HEK293 (cell line): ENCODE results near the gene PRKAG3.

Source experiments
- CTCF ChIA-PET: fragments of 350-600 bp; formaldehyde crosslinking; extraction: SDS; loops from one replicate; lab custom pipeline; 2021; ENCODE audit warnings: antibody characterized with exemption; lab: Yijun Ruan, JAX
- POLR2A ChIA-PET: fragments of 300-600 bp; formaldehyde crosslinking; extraction: SDS; loops from one replicate; lab custom pipeline; 2020; ENCODE audit warnings: antibody characterized with exemption, inconsistent platforms; lab: Yijun Ruan, JAX
- H3K27ac ChIP-seq: fragments of 200-500 bp; sonication (Bioruptor generic); 2 replicates; pipeline ENCODE4 v1.5.1; 2014; ENCODE audit warnings: low read depth, low read length, control low read depth, inconsistent platforms; ENCODE audit errors: extremely low read depth
- H3K36me3 ChIP-seq, 2 experiments: fragments of 200-500 bp in 1 of 2; sonication (Bioruptor generic) in 1 of 2; 1 replicate in 1 of 2; 2 replicates in 1 of 2; pipeline ENCODE4 v1.5.1; 2014 to 2017; ENCODE audit warnings: inconsistent platforms in 2 of 2, low read length in 2 of 2; ENCODE audit not compliant: control insufficient read depth in 2 of 2, insufficient read depth in 1 of 2
- H3K4me1 ChIP-seq: fragments of 200-500 bp; sonication (Bioruptor generic); 2 replicates; pipeline ENCODE4 v1.5.1; 2014; ENCODE audit warnings: mild to moderate bottlenecking, low read length, inconsistent platforms; ENCODE audit not compliant: control insufficient read depth, insufficient read depth
- H3K4me3 ChIP-seq: 2 replicates; pipeline ENCODE4 v1.5.1; 2011; ENCODE audit warnings: low read depth, mild to moderate bottlenecking, control low read depth, low read length, moderate library complexity
- H3K9me3 ChIP-seq: fragments of 200-500 bp; sonication (Bioruptor generic); 2 replicates; pipeline ENCODE4 v1.5.1; 2014; ENCODE audit warnings: low read depth, low read length, inconsistent platforms; ENCODE audit not compliant: control insufficient read depth, insufficient read depth
- BCL11A ChIP-seq: fragments of 450-650 bp; formaldehyde crosslinking; IDR thresholded peaks from 2 replicates; pipeline ENCODE4 v1.5.1; 2016; ENCODE audit warnings: low read depth, missing biosample characterization, missing genetic modification characterization
- KLF17 ChIP-seq: fragments of 450-650 bp; formaldehyde crosslinking; IDR thresholded peaks from 2 replicates; pipeline ENCODE4 v1.5.1; 2016; ENCODE audit warnings: missing biosample characterization, missing genetic modification characterization
- PATZ1 ChIP-seq: fragments of 450-650 bp; formaldehyde crosslinking; IDR thresholded peaks from 2 replicates; pipeline ENCODE4 v1.5.1; 2016; ENCODE audit warnings: missing biosample characterization, missing genetic modification characterization
- SCRT1 ChIP-seq: fragments of 450-650 bp; formaldehyde crosslinking; IDR thresholded peaks from 2 replicates; pipeline ENCODE4 v1.5.1; 2016; ENCODE audit warnings: missing biosample characterization, missing genetic modification characterization, borderline replicate concordance
- TRIM28 ChIP-seq: IDR thresholded peaks from 2 replicates; pipeline ENCODE4 v1.6.1; 2011; ENCODE audit warnings: low read length, control low read depth, borderline replicate concordance
- ZBTB17 ChIP-seq: fragments of 450-650 bp; formaldehyde crosslinking; IDR thresholded peaks from 2 replicates; pipeline ENCODE4 v1.5.1; 2016; ENCODE audit warnings: missing biosample characterization, missing genetic modification characterization
- ZBTB49 ChIP-seq: fragments of 450-650 bp; formaldehyde crosslinking; IDR thresholded peaks from 2 replicates; pipeline ENCODE4 v1.5.1; 2016; ENCODE audit warnings: missing biosample characterization, missing genetic modification characterization, low read depth
- ZBTB6 ChIP-seq: fragments of 450-650 bp; formaldehyde crosslinking; IDR thresholded peaks from 2 replicates; pipeline ENCODE4 v1.5.1; 2017; ENCODE audit warnings: missing biosample characterization, missing genetic modification characterization
- ZBTB8A ChIP-seq: fragments of 450-650 bp; formaldehyde crosslinking; IDR thresholded peaks from 2 replicates; pipeline ENCODE4 v1.5.1; 2016; ENCODE audit warnings: missing biosample characterization, missing genetic modification characterization
- ZFP37 ChIP-seq: fragments of 450-650 bp; formaldehyde crosslinking; IDR thresholded peaks from 2 replicates; pipeline ENCODE4 v1.5.1; 2016; ENCODE audit warnings: missing biosample characterization, missing genetic modification characterization
- ZFP41 ChIP-seq: fragments of 450-650 bp; formaldehyde crosslinking; IDR thresholded peaks from 2 replicates; pipeline ENCODE4 v1.5.1; 2016; ENCODE audit warnings: missing biosample characterization, missing genetic modification characterization, borderline replicate concordance
- ZIC2 ChIP-seq: fragments of 450-650 bp; formaldehyde crosslinking; IDR thresholded peaks from 2 replicates; pipeline ENCODE4 v1.5.1; 2016; ENCODE audit warnings: missing biosample characterization, missing genetic modification characterization
- ZNF133 ChIP-seq: fragments of 450-650 bp; formaldehyde crosslinking; IDR thresholded peaks from 2 replicates; pipeline ENCODE4 v1.5.1; 2016; ENCODE audit warnings: missing biosample characterization, missing genetic modification characterization
- ZNF155 ChIP-seq: fragments of 450-650 bp; formaldehyde crosslinking; IDR thresholded peaks from 2 replicates; pipeline ENCODE4 v1.5.1; 2016; ENCODE audit warnings: missing biosample characterization, missing genetic modification characterization
- ZNF16 ChIP-seq: fragments of 450-650 bp; formaldehyde crosslinking; IDR thresholded peaks from 2 replicates; pipeline ENCODE4 v1.5.1; 2016; ENCODE audit warnings: low read depth, missing biosample characterization, missing genetic modification characterization
- ZNF175 ChIP-seq: fragments of 450-650 bp; formaldehyde crosslinking; IDR thresholded peaks from 2 replicates; pipeline ENCODE4 v1.5.1; 2016; ENCODE audit warnings: missing biosample characterization, missing genetic modification characterization
- ZNF239 ChIP-seq: fragments of 450-650 bp; formaldehyde crosslinking; IDR thresholded peaks from 2 replicates; pipeline ENCODE4 v1.5.1; 2016; ENCODE audit warnings: missing biosample characterization, missing genetic modification characterization
- ZNF26 ChIP-seq: fragments of 450-650 bp; formaldehyde crosslinking; IDR thresholded peaks from 2 replicates; pipeline ENCODE4 v1.5.1; 2016; ENCODE audit warnings: missing biosample characterization, missing genetic modification characterization
- ZNF266 ChIP-seq: fragments of 450-650 bp; formaldehyde crosslinking; IDR thresholded peaks from 2 replicates; pipeline ENCODE4 v1.5.1; 2016; ENCODE audit warnings: missing biosample characterization, missing genetic modification characterization, low read depth
- ZNF274 ChIP-seq, 2 experiments: fragments of 200-500 bp in 1 of 2; fragments of 450-650 bp in 1 of 2; sonication (Bioruptor generic) in 1 of 2; formaldehyde crosslinking in 1 of 2; IDR thresholded peaks; 2 replicates each; pipeline versions ENCODE4 v1.5.1 to v1.6.1; 2014 to 2016; ENCODE audit warnings: borderline replicate concordance in 1 of 2, inconsistent platforms in 1 of 2, low read length in 1 of 2, missing biosample characterization in 1 of 2, missing genetic modification characterization in 1 of 2
- ZNF302 ChIP-seq: fragments of 450-650 bp; formaldehyde crosslinking; IDR thresholded peaks from 2 replicates; pipeline ENCODE4 v1.5.1; 2016; ENCODE audit warnings: missing biosample characterization, missing genetic modification characterization, low read depth
- ZNF311 ChIP-seq: fragments of 450-650 bp; formaldehyde crosslinking; IDR thresholded peaks from 2 replicates; pipeline ENCODE4 v1.5.1; 2017; ENCODE audit warnings: missing biosample characterization, missing genetic modification characterization, borderline replicate concordance
- ZNF335 ChIP-seq: fragments of 450-650 bp; formaldehyde crosslinking; conservative IDR thresholded peaks from 2 replicates; pipeline ENCODE4 v1.5.1; 2016; ENCODE audit warnings: missing biosample characterization, missing genetic modification characterization
- ZNF423 ChIP-seq: fragments of 450-650 bp; formaldehyde crosslinking; IDR thresholded peaks from 2 replicates; pipeline ENCODE4 v1.5.1; 2016; ENCODE audit warnings: missing biosample characterization, missing genetic modification characterization
- ZNF843 ChIP-seq: fragments of 450-650 bp; formaldehyde crosslinking; IDR thresholded peaks from 2 replicates; pipeline ENCODE4 v1.5.1; 2016; ENCODE audit warnings: missing biosample characterization, missing genetic modification characterization
- TF ChIP-seq, protein P1 (sequence below): fragments of 450-650 bp; formaldehyde crosslinking; IDR thresholded peaks from 2 replicates; pipeline ENCODE4 v1.5.1; 2016; ENCODE audit warnings: missing biosample characterization, missing genetic modification characterization
- TF ChIP-seq, protein P2 (sequence below): fragments of 450-650 bp; formaldehyde crosslinking; IDR thresholded peaks from 2 replicates; pipeline ENCODE4 v1.5.1; 2017; ENCODE audit warnings: missing biosample characterization, missing genetic modification characterization

PRKAG3 gene

GRCh38 chr2:218853766-218854165 is 22.2 kb upstream of the PRKAG3 start:
- Histone ChIP-seq H3K4me3 (no peak overlapping the region), H3K36me3 (no peaks in the 10 kb centered on the region), H3K9me3 (no peaks in the 10 kb centered on the region), H3K4me1 (peaks cover 18% of the 10 kb centered on the region), H3K27ac (no peak overlapping the region; the same call in 1 of the 2 replicates)
- POLR2A ChIA-PET, result interaction anchor here (1.0 kb wide), 1 partner anchor 194 kb away, joined by 3 read pairs; the partner anchor contains the start of genes BCS1L and ZNF142
- CTCF ChIA-PET, result interaction anchor here (0.6 to 10.1 kb wide), 19 partner anchors 10 to 585 kb away, joined by 3 to 115 read pairs (median 4); no protein-coding TSS in a partner anchor
- TF ChIP-seq ZNF26 (tag by site-specific recombination) (no peak), ZBTB6 (tag by site-specific recombination) (no peak), ZNF239 (tag by site-specific recombination) (no peak), ZNF311 (tag by site-specific recombination) (no peak), ZFP37 (tag by site-specific recombination) (no peak), ZNF155 (tag by site-specific recombination) (no peak), ZNF133 (tag by site-specific recombination) (no peak), KLF17 (no peak), ZBTB8A (tag by site-specific recombination) (peak; percentile 72), ZNF266 (no peak), ZBTB17 (tag by site-specific recombination) (peak; percentile 57; the same call in 1 of the 2 replicates), ZNF335 (tag by site-specific recombination) (no peak), ZNF16 (no peak), ZBTB49 (tag by site-specific recombination) (no peak), ZIC2 (tag by site-specific recombination) (peak; percentile 72), SCRT1 (tag by site-specific recombination) (no peak), TRIM28 (no peak), ZNF274 (IDR thresholded peaks at IDR 0.05; ENCODE audit: low read length) (no peak), ZNF274 (tag by site-specific recombination; IDR thresholded peaks at IDR 0.05; ENCODE audit: borderline replicate concordance) (no peak), ZNF423 (tag by site-specific recombination) (no peak), ZFP41 (no peak), PATZ1 (peak; percentile 70), BCL11A (tag by site-specific recombination) (peak; percentile 55; the same call in 1 of the 2 replicates), ZNF843 (tag by site-specific recombination) (no peak), ZNF175 (no peak), ZNF302 (tag by site-specific recombination) (no peak)
- TF ChIP-seq, protein P1, sequence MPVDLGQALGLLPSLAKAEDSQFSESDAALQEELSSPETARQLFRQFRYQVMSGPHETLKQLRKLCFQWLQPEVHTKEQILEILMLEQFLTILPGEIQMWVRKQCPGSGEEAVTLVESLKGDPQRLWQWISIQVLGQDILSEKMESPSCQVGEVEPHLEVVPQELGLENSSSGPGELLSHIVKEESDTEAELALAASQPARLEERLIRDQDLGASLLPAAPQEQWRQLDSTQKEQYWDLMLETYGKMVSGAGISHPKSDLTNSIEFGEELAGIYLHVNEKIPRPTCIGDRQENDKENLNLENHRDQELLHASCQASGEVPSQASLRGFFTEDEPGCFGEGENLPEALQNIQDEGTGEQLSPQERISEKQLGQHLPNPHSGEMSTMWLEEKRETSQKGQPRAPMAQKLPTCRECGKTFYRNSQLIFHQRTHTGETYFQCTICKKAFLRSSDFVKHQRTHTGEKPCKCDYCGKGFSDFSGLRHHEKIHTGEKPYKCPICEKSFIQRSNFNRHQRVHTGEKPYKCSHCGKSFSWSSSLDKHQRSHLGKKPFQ (tag by site-specific recombination), result no peak
- TF ChIP-seq, protein P2, sequence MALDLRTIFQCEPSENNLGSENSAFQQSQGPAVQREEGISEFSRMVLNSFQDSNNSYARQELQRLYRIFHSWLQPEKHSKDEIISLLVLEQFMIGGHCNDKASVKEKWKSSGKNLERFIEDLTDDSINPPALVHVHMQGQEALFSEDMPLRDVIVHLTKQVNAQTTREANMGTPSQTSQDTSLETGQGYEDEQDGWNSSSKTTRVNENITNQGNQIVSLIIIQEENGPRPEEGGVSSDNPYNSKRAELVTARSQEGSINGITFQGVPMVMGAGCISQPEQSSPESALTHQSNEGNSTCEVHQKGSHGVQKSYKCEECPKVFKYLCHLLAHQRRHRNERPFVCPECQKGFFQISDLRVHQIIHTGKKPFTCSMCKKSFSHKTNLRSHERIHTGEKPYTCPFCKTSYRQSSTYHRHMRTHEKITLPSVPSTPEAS (tag by site-specific recombination), result no peak
